DMS53 treated with DMSO at 0.1 percent for 48 hours (cell line): ENCODE measurements around the gene UBTF.
"Not testable (repeated sequence)": the region's sequence is repeated elsewhere in the genome, so short reads cannot be mapped to it uniquely, and the experiment has no call there.

Experiments used
- DNase-seq: peaks from one replicate; lab custom pipeline; 2025; ENCODE audit not compliant: unreplicated experiment; lab: John Stamatoyannopoulos, UW

The UBTF gene

DNA sequence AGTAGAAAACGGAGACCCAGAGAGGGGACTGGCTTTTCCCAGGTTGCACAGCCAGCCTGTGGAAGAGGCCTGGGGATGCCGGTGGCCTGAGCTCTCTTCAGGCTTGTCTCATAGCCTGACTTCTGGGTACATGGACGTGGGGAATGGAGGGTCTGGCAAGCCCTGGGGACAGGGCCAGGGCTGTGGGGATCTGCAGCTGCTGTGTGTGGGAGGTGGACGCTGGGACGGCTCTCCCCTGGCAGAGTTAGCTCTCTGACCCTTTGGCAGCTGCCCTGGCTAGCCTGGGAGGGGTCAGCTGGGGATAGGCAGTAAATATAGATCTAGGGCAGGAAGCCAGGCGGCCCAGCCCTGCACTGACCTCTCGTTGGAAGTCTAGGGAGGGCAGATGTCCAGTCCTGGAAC is 28.0 kb upstream of the UBTF start:
- no peak for DNase-seq

- no peak for DNase-seq
Observed at GRCh38 chr17:44241106-44241624, 21.7 kb upstream of the UBTF start.

GRCh38 chr17:44237886-44238285 is 18.4 kb upstream of the UBTF start:
- not testable (repeated sequence) for DNase-seq

GRCh38 chr17:44236444-44236991 is 17.0 kb upstream of the UBTF start:
- no peak for DNase-seq

DNA sequence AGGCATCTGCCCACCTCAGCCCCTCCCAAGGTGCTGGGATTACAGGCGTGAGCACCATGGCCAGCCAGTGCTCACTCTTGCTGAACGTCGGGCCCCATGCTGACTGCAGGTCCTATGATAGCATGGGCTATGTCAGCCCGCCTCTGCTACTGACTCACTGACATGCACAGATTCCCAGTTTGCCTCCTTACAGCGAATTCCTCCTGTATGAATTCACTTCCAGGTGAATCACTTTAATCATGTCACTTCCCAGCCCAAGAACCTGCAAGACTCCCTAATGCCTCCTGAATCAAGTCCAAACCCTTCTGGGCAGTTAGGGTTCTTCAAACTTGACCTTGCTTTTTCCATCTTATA is 16.1 kb upstream of the UBTF start:
- no peak for DNase-seq

DNA sequence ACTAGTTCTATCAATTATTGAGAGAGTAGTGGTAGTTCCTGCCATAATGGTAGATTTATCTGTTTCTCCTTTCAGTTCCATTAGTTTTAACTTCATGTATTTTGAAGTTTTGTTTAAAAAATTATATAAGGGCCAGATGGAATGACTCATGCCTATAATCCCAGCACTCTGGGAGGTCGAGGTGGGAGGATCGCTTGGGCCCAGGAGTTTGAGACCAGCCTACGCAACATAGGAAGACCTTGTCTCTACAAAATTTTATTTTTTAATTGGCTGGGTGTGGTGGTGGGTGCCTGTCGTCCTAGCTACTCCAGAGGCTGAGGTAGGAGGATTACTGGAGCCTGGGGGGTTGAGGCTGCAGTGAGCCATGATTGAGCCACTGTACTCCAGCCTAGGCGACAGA is 14.1 kb upstream of the UBTF start:
- no peak for DNase-seq

DNA sequence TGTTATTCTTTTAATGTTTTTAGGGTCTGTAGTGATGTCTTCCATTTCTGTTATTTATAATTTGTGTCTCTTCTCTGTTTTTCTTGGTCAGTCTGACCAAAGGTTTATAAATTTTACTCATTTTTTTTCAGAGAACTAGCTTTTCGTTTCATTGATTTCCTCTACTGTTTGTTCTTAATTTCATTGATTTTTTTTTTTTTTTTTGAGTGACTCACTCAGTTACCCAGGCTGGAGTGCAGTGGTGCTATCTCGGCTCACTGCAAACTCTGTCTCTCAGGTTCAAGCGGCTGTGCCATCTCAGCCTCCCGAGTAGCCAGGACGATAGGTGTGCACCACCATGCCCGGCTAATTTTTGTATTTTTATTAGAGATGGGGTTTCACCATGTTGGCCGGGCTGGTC is 12.6 kb upstream of the UBTF start:
- DNase-seq: no peak

GRCh38 chr17:44230140-44230539 is 10.7 kb upstream of the UBTF start:
- DNase-seq: no peak

DNA sequence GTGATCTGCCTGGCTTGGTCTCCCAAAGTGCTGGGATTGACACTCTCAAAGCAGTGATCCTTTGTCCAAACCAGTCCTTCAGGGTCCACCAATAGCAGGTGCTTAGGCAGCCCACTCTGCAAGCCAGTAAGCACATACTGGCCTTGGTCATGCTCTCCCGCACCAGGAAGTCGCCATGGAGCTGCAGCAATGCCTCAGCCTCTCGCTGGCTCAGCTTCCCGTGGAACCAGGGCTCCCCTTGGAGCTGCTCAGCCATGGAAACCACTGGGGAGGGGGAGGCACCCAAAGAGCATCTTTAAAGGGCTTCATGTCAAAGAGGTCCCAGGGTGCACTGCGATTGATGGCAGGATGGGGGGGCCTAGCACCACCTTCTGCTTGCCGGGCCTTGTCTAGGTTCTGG is 9.6 kb upstream of the UBTF start:
- no peak for DNase-seq

DNA sequence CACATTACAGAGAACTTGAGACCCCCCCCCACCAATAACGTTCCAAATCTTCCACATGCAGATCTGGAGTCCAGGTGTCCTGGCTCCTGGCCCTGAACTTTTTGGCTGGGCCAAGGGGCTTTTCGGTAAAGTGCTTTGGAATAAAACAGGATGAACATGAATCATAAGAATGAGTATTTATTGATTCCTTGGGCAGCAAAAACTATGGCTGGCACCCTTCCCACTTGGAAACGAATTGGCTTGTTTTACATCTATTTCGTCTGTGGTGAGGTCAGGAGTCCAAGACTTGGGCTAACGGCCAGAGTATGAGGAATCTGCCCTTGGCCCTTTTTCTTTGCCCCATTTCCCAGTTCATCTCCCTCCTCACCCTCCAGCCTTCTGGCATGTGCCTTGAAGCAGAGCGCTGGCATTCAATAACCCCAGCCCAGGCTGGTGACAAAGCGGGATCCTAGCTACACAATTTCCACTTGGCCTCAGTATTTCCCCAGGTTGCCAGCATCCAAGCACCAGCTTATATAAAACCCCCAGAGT is 4.1 kb upstream of the UBTF start:
- DNase-seq: no peak

- peak; percentile 32 for DNase-seq
Observed at GRCh38 chr17:44222112-44222869, 2.8 kb upstream of the UBTF start.

DNA sequence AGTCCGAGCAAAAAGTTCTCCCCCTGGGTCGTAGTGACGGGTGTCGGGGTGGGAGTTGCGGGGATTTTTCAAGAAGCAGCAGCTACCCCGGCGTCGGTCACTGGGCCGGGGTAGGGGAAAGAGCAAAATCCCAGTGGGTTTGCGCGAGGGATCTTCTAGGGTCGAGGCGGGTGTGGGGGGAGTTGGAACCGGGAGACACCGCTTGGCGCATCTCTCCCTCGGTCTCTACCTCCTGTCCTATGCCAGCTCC is 2.3 kb upstream of the UBTF start:
- no peak for DNase-seq

DNA sequence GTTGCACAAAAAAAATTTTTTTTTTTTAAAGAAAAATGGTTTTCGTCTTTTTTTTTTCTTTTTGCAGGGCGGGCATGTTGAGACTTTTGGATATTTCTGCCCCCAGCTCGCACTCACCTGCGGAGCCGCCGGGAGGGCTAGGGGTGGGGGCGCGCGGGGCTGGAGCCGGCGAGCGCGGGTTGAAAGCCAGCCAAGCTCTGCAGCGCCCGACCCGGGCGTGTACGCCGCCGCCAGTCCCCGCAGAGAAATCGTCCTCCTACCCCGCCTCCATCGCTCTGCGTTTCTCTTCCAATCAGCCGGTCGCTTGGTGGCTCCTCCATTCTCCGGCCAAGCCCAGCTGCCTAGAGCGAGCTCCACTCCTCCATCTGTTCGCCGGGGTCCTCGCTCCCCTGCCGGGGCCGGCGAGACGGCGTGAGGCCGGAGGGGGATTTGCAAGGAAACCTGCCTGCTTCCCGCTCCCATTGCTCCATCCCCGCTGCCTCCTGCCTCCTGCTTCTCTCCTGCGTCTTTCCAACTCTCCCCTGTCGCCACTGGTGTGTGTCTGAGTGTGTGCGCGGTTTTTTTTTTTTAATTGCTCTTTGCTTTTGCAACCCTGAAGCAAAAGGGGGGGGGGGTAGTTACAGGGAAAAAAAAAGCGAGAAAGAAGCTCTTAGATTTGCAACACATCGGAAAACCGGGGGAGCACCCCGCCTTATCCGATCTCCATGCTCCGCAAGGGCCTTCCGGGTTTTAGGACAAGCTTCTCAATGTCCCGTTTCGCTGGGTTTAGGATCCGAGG is 1.8 kb upstream of the UBTF start:
- DNase-seq: peak; percentile 79

GRCh38 chr17:44220213-44221083 is 973 bp upstream of the UBTF start:
- peak; percentile 34 for DNase-seq

DNA sequence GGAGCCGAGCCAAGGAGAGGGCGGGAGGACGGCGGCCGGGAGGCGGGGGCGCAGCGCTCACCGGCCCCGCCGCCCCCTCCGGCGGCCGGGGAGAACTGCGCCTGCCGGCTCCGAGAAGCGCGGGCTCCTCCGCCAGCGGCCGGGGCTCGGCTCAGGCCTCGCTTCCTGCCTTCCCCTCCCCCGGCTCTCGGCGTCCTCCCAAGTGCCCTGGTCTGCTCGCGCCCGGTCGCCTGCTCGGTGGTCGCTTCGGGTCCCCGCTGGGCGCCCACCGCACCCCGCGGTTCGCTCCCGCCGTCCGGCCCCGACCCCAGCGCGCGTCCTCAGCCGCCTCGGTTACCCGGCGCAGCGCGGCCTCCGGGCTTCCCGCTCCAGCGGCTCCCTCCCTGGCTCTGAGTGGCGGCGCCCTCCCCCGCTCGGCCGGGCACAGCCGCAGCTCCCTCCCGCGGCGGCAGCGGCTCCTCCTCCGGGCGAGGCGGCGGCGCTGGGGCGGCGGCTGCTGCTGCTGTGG is 313 bp downstream of the UBTF start:
- peak; percentile 50 for DNase-seq

DNA sequence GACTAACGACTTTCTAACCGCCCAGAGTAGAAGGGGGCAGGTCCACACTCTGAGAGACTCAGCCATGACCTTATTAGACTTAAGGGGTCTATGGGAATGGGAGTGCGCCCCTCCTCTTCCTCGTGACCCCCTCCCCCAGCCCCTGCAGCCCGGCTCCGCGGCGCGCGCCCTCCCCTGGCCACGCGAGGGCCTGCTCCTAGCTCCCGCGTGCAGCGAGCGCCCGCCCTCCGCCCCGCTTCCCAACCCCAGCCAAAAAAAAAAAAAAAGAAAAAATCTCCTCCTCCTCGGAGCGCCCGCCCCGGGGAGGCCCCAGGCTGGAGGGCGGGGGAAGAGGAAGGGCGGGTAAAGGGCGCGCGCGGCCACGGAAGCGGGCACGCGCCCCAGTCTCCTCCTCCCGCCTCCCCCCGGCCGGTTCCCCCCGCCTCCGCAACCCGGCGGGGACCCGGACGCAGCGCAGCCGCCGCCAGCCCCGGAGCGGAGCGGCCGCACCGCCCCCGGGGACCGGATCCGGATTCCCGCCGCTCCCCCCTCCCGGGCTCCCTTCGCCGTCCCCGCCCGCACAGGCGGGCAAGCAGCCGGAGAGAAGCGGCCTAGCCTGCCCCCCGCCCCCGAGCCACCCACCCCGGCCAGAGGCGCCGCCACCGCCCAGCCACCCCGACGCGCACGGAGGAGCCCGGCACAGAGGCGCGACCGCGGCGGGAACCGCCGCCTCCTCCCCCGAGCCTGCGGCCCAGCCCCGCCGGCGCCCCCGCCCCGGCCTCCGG is 949 bp downstream of the UBTF start:
- peak; percentile 79 for DNase-seq

DNA sequence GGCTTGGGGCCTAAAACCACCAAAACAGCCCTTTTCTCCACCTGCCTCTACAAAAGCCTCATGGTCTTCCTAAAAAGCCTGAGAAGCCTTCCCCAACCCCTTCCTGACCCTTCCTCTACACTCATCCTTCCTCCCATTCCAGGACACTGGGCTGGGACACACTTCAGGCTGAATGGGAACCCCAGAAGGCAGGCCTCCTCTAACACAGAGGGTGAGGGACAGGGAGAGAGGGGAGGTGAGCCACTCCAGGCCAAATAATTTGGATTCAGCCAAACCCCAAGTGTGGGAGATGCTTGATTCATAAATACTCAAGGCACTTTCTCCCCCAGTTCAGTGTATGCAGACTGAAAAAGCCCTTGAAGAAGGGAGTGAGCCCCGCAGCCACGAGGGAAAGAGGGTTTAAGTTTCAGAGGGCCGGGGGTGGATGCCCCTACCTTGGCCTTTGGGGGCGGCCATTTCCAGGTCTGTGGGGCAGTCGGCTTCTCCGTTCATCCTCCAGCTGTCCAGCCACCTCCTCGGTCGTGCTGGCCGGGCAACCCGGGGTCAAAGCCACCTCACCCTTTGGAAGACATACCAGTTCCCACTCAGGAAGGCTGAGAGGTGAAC is 1.6 kb downstream of the UBTF start:
- no peak for DNase-seq

DNA sequence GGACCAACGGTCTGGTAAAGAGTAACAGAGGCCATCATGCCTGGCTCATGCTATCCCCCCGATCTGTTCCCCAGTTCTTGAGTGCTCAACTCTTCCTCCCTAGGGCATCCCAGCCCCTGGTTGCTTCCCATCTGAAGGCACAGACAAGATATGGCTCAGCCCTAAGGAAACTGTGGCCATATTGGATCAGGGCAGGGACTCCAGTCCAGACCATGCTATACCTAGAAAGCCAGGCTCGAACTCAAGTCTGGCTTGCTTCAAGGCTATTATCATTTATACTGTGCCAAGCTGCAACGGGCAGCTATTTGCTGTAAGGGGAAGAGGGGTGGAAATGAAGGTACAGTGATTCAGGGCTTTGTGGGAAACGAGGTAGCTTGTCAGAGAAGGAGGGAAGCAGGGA is 2.8 kb downstream of the UBTF start:
- no peak for DNase-seq

GRCh38 chr17:44216173-44216572 is 3.3 kb downstream of the UBTF start:
- no peak for DNase-seq

GRCh38 chr17:44214896-44215295 is 4.6 kb downstream of the UBTF start:
- no peak for DNase-seq
